GM12892 (cell line): Measurements from ENCODE around the gene PTPRK.

ENCODE experiments used
- POLR2AphosphoS5 ChIP-seq: IDR thresholded peaks from 2 replicates; pipeline ENCODE4 v1.6.1; 2011; ENCODE audit warnings: low read depth, low read length, control low read depth
- TAF1 ChIP-seq: IDR thresholded peaks from 2 replicates; pipeline ENCODE4 v1.6.1; 2011; ENCODE audit warnings: low read depth, mild to moderate bottlenecking, control low read depth, low read length, borderline replicate concordance

- TF ChIP-seq POLR2AphosphoS5 (no peak), TAF1 (no peak)
These were observed 245.4 kb downstream of the PTPRK start for GRCh38 chr6:128275030-128275429.
